Left kidney (tissue), 8 donors: Measurements from ENCODE around the gene SCAF4. TPM values are rescaled to one million over a fixed set of nuclear protein-coding genes. Genes with fewer than 3 reads are reported as not detected.
A peak's percentile ranks its signal among the peaks of the same experiment; 100 is the strongest.
"Not testable (repeated sequence)": the region's sequence is repeated elsewhere in the genome, so short reads cannot be mapped to it uniquely, and the experiment has no call there.

Experiments
- DNase-seq: peaks from one replicate; pipeline ENCODE4 v3.0.0-alpha.2; 2013
- long read RNA-seq, 8 donors: transcript quantifications; one replicate each; lab custom pipeline, GENCODE V29; 2026
- polyA plus RNA-seq: library from polyadenylated mRNA; unstranded; fragments of 120-200 nt; gene quantifications from one replicate; pipeline ENCODE4 v1.2.1, GENCODE V29; 2013; ENCODE audit not compliant: insufficient read length

Gene SCAF4, protein sequence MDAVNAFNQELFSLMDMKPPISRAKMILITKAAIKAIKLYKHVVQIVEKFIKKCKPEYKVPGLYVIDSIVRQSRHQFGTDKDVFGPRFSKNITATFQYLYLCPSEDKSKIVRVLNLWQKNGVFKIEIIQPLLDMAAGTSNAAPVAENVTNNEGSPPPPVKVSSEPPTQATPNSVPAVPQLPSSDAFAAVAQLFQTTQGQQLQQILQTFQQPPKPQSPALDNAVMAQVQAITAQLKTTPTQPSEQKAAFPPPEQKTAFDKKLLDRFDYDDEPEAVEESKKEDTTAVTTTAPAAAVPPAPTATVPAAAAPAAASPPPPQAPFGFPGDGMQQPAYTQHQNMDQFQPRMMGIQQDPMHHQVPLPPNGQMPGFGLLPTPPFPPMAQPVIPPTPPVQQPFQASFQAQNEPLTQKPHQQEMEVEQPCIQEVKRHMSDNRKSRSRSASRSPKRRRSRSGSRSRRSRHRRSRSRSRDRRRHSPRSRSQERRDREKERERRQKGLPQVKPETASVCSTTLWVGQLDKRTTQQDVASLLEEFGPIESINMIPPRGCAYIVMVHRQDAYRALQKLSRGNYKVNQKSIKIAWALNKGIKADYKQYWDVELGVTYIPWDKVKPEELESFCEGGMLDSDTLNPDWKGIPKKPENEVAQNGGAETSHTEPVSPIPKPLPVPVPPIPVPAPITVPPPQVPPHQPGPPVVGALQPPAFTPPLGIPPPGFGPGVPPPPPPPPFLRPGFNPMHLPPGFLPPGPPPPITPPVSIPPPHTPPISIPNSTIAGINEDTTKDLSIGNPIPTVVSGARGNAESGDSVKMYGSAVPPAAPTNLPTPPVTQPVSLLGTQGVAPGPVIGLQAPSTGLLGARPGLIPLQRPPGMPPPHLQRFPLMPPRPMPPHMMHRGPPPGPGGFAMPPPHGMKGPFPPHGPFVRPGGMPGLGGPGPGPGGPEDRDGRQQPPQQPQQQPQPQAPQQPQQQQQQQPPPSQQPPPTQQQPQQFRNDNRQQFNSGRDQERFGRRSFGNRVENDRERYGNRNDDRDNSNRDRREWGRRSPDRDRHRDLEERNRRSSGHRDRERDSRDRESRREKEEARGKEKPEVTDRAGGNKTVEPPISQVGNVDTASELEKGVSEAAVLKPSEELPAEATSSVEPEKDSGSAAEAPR
- 49.4 TPM for polyA plus RNA-seq
- long read RNA-seq, donor 1, full-length matches to known transcripts, result 3 of 14 reads
- long read RNA-seq, donor 1, partial matches to known transcripts, result 11 of 14 reads
- long read RNA-seq, donor 1, other reads (novel, unspliced or antisense), result 0 of 14 reads
- long read RNA-seq, donor 2, full-length matches to known transcripts, result 1 of 26 reads
- long read RNA-seq, donor 2, partial matches to known transcripts, result 25 of 26 reads
- long read RNA-seq, donor 2, other reads (novel, unspliced or antisense), result 0 of 26 reads
- long read RNA-seq, donor 3, partial matches to known transcripts, result 0 of 3 reads
- long read RNA-seq, donor 3, other reads (novel, unspliced or antisense), result 0 of 3 reads
- long read RNA-seq, donor 4, result 0 reads
- long read RNA-seq, donor 5, full-length matches to known transcripts, result 4 of 4 reads
- long read RNA-seq, donor 5, partial matches to known transcripts, result 0 of 4 reads
- long read RNA-seq, donor 5, other reads (novel, unspliced or antisense), result 0 of 4 reads
- long read RNA-seq, donor 6, full-length matches to known transcripts, result 4 of 4 reads
- long read RNA-seq, donor 6, partial matches to known transcripts, result 0 of 4 reads
- long read RNA-seq, donor 6, other reads (novel, unspliced or antisense), result 0 of 4 reads
- long read RNA-seq, donor 7, full-length matches to known transcripts, result 6 of 6 reads
- long read RNA-seq, donor 7, partial matches to known transcripts, result 0 of 6 reads
- long read RNA-seq, donor 7, other reads (novel, unspliced or antisense), result 0 of 6 reads
- long read RNA-seq, donor 8, partial matches to known transcripts, result 6 of 6 reads
- long read RNA-seq, donor 8, other reads (novel, unspliced or antisense), result 0 of 6 reads

- peak; percentile 87 for DNase-seq
Measured at GRCh38 chr21:31731857-31732596, at the start of gene SCAF4. Gene SCAF4 (minus strand): TSS chr21:31732118. CDS start chr21:31731692, 426 bp downstream.

GRCh38 chr21:31780944-31781343 is 49.0 kb upstream of the SCAF4 start:
- no peak for DNase-seq

- DNase-seq, result no peak
Measured at GRCh38 chr21:31778546-31778945, 46.6 kb upstream of the SCAF4 start.

DNA sequence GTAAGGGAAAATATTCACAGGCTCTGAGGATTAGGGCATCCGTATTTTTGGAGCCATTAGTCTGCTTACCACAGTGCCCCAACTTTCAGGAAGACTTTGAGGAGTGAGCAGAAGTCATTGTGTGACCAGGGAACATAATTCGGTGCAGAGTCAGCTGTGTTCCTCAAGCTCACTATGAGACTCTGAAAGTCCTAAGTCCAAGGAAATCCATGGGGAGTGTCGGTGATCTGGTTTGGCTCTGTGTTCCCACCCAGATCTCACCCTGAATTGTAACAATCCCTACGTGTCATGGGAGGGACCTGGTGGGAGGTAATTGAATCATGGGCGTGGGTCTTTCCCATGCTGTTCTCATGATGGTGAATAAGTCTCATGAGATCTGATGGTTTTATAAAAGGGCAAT is 45.9 kb upstream of the SCAF4 start:
- DNase-seq, result no peak

- no peak for DNase-seq
Measured at GRCh38 chr21:31774031-31774430, 42.1 kb upstream of the SCAF4 start.

DNA sequence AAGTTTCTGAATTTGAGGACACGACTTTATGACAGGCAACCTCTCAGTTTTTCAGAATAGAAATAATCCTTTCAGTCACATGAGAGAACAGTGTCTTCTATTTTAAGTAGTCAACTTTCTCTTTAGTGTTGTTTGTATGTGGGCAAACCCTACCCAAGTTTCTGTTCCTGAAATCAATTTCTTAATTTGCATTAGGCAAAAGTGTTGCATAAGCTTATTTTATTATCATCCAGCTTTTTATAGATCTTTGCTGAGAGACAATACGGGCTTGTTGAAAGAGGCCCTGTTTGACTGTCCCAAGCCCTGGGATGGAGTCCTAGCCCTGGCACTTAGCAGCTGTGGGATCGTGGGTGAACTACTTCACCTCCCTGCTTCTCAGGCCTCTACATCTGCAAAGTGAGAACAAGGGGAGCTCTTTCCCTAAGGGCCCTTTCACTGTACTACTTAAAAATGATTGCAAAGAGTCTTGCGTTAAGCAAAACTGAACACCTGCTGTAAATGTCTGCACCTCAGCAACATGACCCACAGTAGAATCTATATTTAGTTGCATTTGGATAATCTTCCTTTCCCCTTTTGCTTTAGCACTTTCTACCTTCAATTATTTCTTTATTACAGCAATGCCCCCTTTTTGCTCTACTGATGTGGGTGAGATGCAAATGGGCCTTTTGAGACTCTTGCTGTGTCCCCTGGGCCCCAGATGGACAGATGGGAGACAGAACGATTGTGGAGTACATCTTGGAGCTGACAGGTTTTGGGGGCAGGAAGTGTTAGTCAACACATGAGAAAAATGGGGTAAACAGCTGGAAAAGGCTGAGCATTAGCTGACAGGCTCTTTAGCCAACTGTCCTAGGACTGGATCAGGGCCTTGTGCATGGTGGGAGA is 41.0 kb upstream of the SCAF4 start:
- DNase-seq, result no peak

GRCh38 chr21:31771685-31772084 is 39.8 kb upstream of the SCAF4 start:
- no peak for DNase-seq

DNA sequence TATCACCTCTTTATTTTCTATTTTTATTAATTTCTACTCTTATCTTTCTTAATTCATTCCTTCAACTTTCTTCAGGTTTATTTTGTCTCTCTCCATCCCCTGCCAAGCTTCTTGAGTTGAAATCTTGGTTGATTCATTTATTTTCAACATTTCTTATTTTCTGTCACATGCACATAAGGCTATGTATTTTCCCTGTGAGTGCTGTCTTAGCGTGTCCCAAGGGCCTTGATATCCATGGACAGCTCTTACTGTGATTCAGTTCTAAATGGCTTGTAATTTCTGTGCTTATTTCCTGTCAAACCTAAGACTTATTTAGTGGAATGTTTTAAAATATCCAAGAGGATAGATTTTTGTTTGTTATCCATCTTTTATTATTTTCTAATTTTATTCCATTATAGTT is 36.8 kb upstream of the SCAF4 start:
- no peak for DNase-seq

DNA sequence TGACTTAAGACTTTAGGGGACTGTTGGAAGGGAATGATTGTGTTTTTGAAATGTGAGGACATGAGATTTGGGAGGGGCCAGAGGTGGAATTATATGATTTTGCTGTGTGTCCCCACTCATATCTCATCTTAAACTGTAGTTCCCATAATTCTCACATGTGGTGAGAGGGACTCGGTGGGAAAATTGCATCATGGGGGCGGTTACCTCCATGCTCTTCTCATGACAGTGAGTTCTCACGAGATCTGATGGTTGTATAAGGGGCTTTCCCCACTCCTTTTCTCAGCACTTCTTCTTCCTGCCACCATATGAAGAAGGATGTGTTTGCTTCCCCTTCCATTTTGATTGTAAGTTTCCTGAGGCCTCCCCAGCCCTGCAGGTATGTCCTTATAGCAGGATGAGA is 35.0 kb upstream of the SCAF4 start:
- no peak for DNase-seq

DNA sequence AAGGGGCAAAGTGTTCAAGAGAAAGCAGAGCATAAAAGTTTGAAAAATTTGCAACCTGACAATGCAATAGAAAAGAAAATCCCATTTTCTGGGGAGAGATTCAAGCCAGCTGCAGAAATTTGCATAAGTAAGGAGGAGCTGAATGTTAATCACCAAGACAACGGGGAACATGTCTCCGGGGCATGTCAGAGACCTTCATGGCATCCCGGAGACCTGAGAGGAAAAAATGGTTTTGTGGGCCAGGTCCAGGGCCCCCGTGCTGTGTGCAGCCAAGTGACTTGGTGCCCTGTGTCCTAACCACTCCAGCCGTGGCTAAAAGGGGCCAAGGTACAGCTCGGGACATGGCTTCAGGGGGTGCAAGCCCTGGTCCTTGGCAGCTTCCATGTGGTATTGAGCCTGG is 33.9 kb upstream of the SCAF4 start:
- DNase-seq, result not testable (repeated sequence)

DNA sequence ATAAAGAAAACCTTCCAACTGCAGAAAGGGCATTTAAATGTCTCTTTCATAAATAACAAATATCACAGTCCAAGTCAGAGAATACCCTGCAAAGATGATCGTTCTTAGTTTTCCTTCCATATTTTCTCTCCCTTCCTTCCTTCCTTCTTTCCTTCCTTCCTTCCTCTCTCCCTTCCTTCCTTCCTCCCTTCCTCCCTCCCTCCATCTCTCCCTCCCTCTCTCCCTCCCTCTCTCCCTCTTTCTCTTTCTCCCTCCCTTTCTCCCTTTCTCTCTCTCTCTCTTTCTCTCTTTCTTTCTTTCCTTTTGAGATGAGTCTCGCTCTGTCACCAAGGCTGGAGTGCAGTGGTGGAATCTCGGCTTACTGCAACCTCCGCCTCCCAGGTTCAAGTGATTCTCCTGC is 29.0 kb upstream of the SCAF4 start:
- DNase-seq, result no peak

DNA sequence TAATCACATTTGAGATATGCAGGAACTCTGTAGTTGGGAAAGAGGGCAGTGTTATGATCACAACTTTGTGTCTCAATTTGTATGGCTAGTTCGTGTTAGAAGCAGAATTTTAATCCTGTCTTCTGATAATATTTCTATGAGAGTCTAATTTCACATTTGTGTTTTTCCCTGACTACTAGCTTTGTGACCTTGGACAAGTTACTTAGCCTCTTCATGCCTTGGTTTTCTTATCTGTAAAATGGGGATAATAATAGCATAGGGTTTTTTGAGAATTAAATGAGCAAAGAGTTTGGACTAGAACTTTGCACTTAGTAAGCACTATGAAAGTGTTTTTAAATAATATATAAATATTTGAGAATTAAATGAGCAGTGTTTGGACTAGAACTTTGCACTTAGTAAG is 24.9 kb upstream of the SCAF4 start:
- no peak for DNase-seq

GRCh38 chr21:31755027-31755426 is 23.1 kb upstream of the SCAF4 start:
- DNase-seq, result no peak

GRCh38 chr21:31754708-31754960 is 22.7 kb upstream of the SCAF4 start:
- DNase-seq, result no peak

GRCh38 chr21:31753949-31754707 is 22.2 kb upstream of the SCAF4 start:
- DNase-seq, result no peak

GRCh38 chr21:31752967-31753366 is 21.0 kb upstream of the SCAF4 start:
- no peak for DNase-seq

- no peak for DNase-seq
Measured at GRCh38 chr21:31752352-31752751, 20.4 kb upstream of the SCAF4 start.

DNA sequence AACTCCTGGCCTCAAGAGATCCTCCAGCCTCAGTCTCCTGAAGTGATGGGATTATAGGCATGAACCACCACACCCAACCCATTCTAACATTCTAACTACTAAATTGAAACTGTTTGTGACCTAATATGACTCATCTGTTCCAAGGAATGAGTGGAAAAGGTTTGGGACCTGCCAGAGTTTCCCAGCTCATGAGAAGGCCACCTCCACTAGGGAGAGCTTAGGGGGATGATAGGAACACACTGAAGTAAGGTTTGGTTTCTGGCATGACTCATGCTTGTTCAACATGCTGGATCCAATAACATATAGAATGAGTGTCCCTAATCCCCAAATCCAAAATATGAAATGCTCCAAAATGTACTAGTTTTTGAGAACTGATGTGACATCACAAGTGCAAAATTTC is 18.9 kb upstream of the SCAF4 start:
- DNase-seq, result no peak
